Measurements from ENCODE around the gene CFAP97.
"Not testable (repeated sequence)": the region's sequence is repeated elsewhere in the genome, so short reads cannot be mapped to it uniquely, and the experiment has no call there.

Gene CFAP97

GRCh38 chr4:185201977-185202962 lies 1.5 kb downstream of the CFAP97 start:
- DNase-seq (ENCODE audit: low read depth in 2 of 2) = no peak

- DNase-seq (ENCODE audit: low read depth in 2 of 2) = not testable (repeated sequence)
Measured at GRCh38 chr4:185198189-185198588, 5.6 kb downstream of the CFAP97 start.

GRCh38 chr4:185196437-185196836 lies 7.4 kb downstream of the CFAP97 start:
- no peak for DNase-seq (ENCODE audit: low read depth in 2 of 2)

GRCh38 chr4:185194924-185195888 lies 8.6 kb downstream of the CFAP97 start:
- no peak for DNase-seq (ENCODE audit: low read depth in 2 of 2)

- DNase-seq (ENCODE audit: low read depth in 2 of 2) = no peak
Measured at GRCh38 chr4:185192059-185192458, 11.7 kb downstream of the CFAP97 start.

GRCh38 chr4:185190306-185190856 lies 13.4 kb downstream of the CFAP97 start:
- DNase-seq (ENCODE audit: low read depth in 2 of 2) = no peak

GRCh38 chr4:185189606-185190305 lies 14.0 kb downstream of the CFAP97 start:
- no peak for DNase-seq (ENCODE audit: low read depth in 2 of 2)

- DNase-seq (ENCODE audit: low read depth in 2 of 2) = no peak
Measured at GRCh38 chr4:185186769-185187168, 17.0 kb downstream of the CFAP97 start.

- DNase-seq (ENCODE audit: low read depth in 2 of 2) = peak; percentile 40 to 70
Measured at GRCh38 chr4:185183622-185184281, 20.0 kb downstream of the CFAP97 start.

- DNase-seq (ENCODE audit: low read depth in 2 of 2) = no peak
Measured at GRCh38 chr4:185182239-185182638, 21.6 kb downstream of the CFAP97 start.

- DNase-seq (ENCODE audit: low read depth in 2 of 2) = no peak
Measured at GRCh38 chr4:185179488-185179887, 24.3 kb downstream of the CFAP97 start.

GRCh38 chr4:185171373-185172071 lies 32.3 kb downstream of the CFAP97 start:
- no peak for DNase-seq (ENCODE audit: low read depth in 2 of 2)

GRCh38 chr4:185167234-185167633 lies 36.6 kb downstream of the CFAP97 start:
- DNase-seq (ENCODE audit: low read depth in 2 of 2) = no peak

- DNase-seq (ENCODE audit: low read depth in 2 of 2) = no peak
Measured at GRCh38 chr4:185165605-185166063, 38.2 kb downstream of the CFAP97 start.

- DNase-seq (ENCODE audit: low read depth in 2 of 2) = no peak
Measured at GRCh38 chr4:185151296-185151695, 52.5 kb downstream of the CFAP97 start.

GRCh38 chr4:185149392-185149791 lies 54.4 kb downstream of the CFAP97 start:
- no peak for DNase-seq (ENCODE audit: low read depth in 2 of 2)

- no peak for DNase-seq (ENCODE audit: low read depth in 2 of 2)
Measured at GRCh38 chr4:185145572-185145971, 58.2 kb downstream of the CFAP97 start.

GRCh38 chr4:185144601-185145240 lies 59.1 kb downstream of the CFAP97 start:
- no peak for DNase-seq (ENCODE audit: low read depth in 2 of 2)

- DNase-seq (ENCODE audit: low read depth in 2 of 2) = no peak
Measured at GRCh38 chr4:185143601-185143969, 60.2 kb downstream of the CFAP97 start.
